ENCODE measurements around the gene MICA. TPM values are rescaled to one million over a fixed set of nuclear protein-coding genes. Genes with fewer than 3 reads are reported as not detected.

Gene MICA
- total and polyA plus RNA-seq, 9 of the 15 experiments (the other 6 are each of a cell fraction or from before 2014, with no cell fraction given), result 11.8 to 24.6 (median 16.7) TPM

GRCh38 chr6:31399589-31400466 lies 3.6 kb upstream of the MICA start (continued):
- TF ChIP-seq CBX8 (IDR thresholded peaks at IDR 0.05; ENCODE audit: borderline replicate concordance, extremely low read depth, low read depth, low read length, poor library complexity, severe bottlenecking) (no peak), ZKSCAN1 (IDR thresholded peaks at IDR 0.05; ENCODE audit: low read depth, low read length) (no peak), MBD2 (IDR thresholded peaks at IDR 0.05; ENCODE audit: borderline replicate concordance, low read depth) (peak; percentile 20; the same call in 1 of the 2 replicates), ARHGAP35 (IDR thresholded peaks at IDR 0.05; ENCODE audit: partially characterized antibody) (no peak), ZNF232 (CRISPR knock-in tag; IDR thresholded peaks at IDR 0.05) (no peak), ZFP36 (IDR thresholded peaks at IDR 0.05; ENCODE audit: low read depth, low read length, partially characterized antibody) (no peak), ZNF395 (CRISPR knock-in tag; IDR thresholded peaks at IDR 0.05) (no peak), ZNF280A (IDR thresholded peaks at IDR 0.05; ENCODE audit: low read depth, partially characterized antibody) (no peak), GABPA (tag; conservative IDR thresholded peaks at IDR 0.05; ENCODE audit: low read depth) (peak; percentile 85), PPARD (CRISPR knock-in tag; IDR thresholded peaks at IDR 0.05) (no peak), ZZZ3 (IDR thresholded peaks at IDR 0.05) (no peak), ZNF347 (CRISPR knock-in tag; IDR thresholded peaks at IDR 0.05; ENCODE audit: low read depth) (no peak), CEBPZ (IDR thresholded peaks at IDR 0.05; ENCODE audit: borderline replicate concordance, low read depth, low read length) (no peak), CGGBP1 (CRISPR knock-in tag; IDR thresholded peaks at IDR 0.05) (peak; percentile 55; the same call in 1 of the 2 replicates), TAL1 (IDR thresholded peaks at IDR 0.05) (peak; percentile 32; the same call in 1 of the 2 replicates), SRSF1 (IDR thresholded peaks at IDR 0.05; ENCODE audit: low read depth, low read length) (no peak), ZSCAN29 (IDR thresholded peaks at IDR 0.05) (peak; percentile 84), GATAD2B (IDR thresholded peaks at IDR 0.05; ENCODE audit: borderline replicate concordance) (peak; percentile 39; the same call in 1 of the 2 replicates), STAT5B (CRISPR knock-in tag; IDR thresholded peaks at IDR 0.05) (no peak), POLR2AphosphoS5 (IDR thresholded peaks at IDR 0.05; ENCODE audit: control insufficient read depth, insufficient read depth, low read depth, low read length) (peak; percentile 73; the same call in 1 of the 2 replicates), ZNF79 (CRISPR knock-in tag; IDR thresholded peaks at IDR 0.05; ENCODE audit: low read depth) (no peak)
